Endothelial cell of umbilical vein (primary cell): ENCODE results near the gene CWC27.

Experiments
- CTCF ChIP-seq, 2 donors: IDR thresholded peaks; 1 replicate in 1 of 2; 2 replicates in 1 of 2; pipeline ENCODE4 v1.5.1; 2011; ENCODE audit warnings: low read length in 2 of 2, mild to moderate bottlenecking in 2 of 2, moderate library complexity in 2 of 2, control low read depth in 1 of 2, inconsistent platforms in 1 of 2, low read depth in 1 of 2; ENCODE audit not compliant: insufficient read depth in 1 of 2; ENCODE audit errors: extremely low read depth in 1 of 2
- JUN ChIP-seq: IDR thresholded peaks from 2 replicates; pipeline ENCODE4 v1.6.1; 2011; ENCODE audit warnings: borderline replicate concordance, low read depth; ENCODE audit not compliant: insufficient read length, insufficient read depth
- MAX ChIP-seq: IDR thresholded peaks from 2 replicates; pipeline ENCODE4 v1.6.1; 2011; ENCODE audit not compliant: insufficient read depth, insufficient read length
- POLR2A ChIP-seq: IDR thresholded peaks from 2 replicates; pipeline ENCODE4 v1.6.1; 2012; ENCODE audit warnings: low read depth, mild to moderate bottlenecking, control low read depth, low read length
- POLR2AphosphoS5 ChIP-seq: IDR thresholded peaks from 2 replicates; pipeline ENCODE4 v1.6.1; 2012; ENCODE audit warnings: low read depth, mild to moderate bottlenecking, control low read depth, low read length, moderate library complexity; ENCODE audit not compliant: insufficient read depth

GRCh38 chr5:64876203-64876602 is 107.5 kb downstream of the CWC27 start:
- TF ChIP-seq CTCF (IDR thresholded peaks at IDR 0.05; ENCODE audit: extremely low read depth in 1 of 2, insufficient read depth in 1 of 2, low read depth in 1 of 2, low read length in 2 of 2) (no peak), POLR2AphosphoS5 (no peak), JUN (no peak), POLR2A (no peak), MAX (no peak)
